GM13977 (cell line): ENCODE results near the gene A3GALT2.
A peak's percentile ranks its signal among the peaks of the same experiment; 100 is the strongest.

ENCODE experiments used
- DNase-seq: peaks from one replicate; pipeline ENCODE4 v3.0.0; 2012; ENCODE audit warnings: low spot score
- in situ Hi-C: fragments of 300-500 bp; cut with MboI; formaldehyde crosslinking; loops from one replicate; pipeline ENCODE4 v1.12.0; 2022; ENCODE audit warnings: low sequenced_read_pairs, low pct_unique_long_range_greater_than_20kb, mixed read lengths, inconsistent platforms; ENCODE audit not compliant: unreplicated experiment
- TF ChIP-seq, protein P1 (sequence below): IDR thresholded peaks from 2 replicates; pipeline ENCODE4 v1.5.1; 2012; ENCODE audit warnings: mild to moderate bottlenecking, control low read depth; ENCODE audit not compliant: insufficient read depth; ENCODE audit errors: extremely low read depth, missing control alignments

Gene A3GALT2

DNA sequence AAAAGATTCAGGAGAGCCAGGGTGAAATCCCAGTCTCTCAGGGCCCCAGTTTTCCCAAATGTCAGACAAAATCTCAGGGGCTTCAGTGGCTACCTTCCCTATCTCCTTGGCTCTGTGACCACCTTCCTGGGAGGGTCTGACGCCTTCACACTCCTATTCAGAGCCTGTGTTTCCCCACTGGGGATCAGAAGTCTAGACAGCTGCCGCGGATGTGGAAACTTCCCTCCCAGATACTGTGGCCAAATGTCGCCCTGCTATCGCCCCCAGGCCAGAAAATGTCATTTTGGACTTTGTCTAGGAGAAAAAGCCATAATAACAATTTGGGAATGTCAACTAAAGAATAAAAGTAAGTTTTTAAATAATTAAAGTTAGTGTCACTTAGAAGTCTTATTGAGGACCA lies 15.9 kb downstream of the A3GALT2 start:
- in situ Hi-C loops, result no loop called here
- DNase-seq, result no peak
- TF ChIP-seq, protein P1, sequence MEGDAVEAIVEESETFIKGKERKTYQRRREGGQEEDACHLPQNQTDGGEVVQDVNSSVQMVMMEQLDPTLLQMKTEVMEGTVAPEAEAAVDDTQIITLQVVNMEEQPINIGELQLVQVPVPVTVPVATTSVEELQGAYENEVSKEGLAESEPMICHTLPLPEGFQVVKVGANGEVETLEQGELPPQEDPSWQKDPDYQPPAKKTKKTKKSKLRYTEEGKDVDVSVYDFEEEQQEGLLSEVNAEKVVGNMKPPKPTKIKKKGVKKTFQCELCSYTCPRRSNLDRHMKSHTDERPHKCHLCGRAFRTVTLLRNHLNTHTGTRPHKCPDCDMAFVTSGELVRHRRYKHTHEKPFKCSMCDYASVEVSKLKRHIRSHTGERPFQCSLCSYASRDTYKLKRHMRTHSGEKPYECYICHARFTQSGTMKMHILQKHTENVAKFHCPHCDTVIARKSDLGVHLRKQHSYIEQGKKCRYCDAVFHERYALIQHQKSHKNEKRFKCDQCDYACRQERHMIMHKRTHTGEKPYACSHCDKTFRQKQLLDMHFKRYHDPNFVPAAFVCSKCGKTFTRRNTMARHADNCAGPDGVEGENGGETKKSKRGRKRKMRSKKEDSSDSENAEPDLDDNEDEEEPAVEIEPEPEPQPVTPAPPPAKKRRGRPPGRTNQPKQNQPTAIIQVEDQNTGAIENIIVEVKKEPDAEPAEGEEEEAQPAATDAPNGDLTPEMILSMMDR, result no peak

DNA sequence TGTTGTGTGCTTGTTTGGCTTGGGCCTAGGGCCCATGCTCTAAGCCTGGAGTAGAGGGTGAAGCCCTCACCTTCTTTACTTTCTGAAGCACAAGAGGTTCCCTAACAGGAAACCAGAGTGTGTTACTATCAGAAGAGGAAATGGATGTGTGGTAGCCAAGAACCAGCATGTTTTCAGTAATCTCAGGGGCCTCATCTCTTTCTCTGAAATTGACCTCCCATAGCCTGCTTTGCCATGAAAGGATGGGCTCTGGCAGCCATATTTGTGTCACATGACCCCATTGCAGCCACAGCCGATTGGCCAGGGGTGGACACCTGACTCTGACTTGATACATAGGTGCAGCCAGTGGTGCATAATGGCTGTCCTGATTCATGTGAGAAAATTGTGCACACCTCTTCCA lies 18.6 kb downstream of the A3GALT2 start:
- in situ Hi-C loops, result no loop called here
- TF ChIP-seq, protein P1, result no peak
- DNase-seq, result no peak

DNA sequence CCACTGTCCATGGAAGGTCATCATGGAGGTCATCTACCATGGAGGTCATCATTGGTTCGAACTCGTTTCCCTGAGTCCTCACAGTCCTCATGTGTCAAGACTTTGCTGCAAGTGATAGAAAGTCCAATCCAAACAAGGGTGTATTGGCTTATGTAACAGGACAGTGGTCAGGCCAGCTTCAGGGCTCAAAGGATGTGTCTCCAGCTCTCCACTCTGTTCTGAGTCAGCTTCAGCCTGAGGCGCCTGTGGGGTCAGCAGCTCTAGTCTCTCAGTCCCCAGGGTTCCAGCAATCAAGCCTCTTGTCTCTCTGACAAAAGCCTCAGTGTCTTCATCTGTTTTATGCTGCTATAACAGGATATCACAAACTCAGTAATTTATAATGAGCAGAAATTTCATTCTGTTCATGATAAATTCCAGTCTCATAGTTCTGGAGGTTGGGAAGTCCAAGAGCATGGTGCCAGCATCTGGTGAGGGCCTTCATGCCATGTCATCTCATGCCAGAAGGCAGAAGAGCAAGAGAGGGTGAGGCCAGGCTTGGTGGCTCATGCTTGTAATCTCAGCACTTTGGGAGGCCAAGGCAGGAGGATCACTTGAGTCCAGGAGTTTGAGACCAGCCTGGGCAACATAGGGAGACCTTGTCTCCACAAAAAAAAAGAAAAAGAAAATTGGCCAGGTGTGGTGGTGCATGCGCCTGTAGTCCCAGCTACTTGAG lies 19.5 kb downstream of the A3GALT2 start:
- in situ Hi-C loops, result no loop called here
- TF ChIP-seq, protein P1, result no peak
- no peak for DNase-seq

DNA sequence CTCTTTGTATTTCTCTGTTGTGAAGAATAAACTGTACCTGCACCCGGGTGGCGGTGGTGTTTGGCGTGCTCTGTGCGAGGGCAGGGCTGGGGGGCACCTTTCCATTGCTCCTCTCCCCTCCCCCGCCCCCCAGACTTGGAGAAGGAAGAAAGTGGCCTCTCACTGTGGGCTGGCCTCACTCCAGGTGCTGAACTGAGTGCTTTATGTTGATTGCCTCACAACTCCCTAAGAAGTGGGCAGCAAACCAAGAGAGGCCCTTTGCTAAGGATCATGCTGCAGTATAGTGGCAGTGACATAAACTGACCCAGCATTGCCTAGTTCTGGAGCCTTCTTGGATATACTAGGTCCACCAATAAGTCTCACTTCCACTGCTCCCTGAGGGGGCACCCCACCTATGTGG lies 20.2 kb downstream of the A3GALT2 start:
- DNase-seq, result no peak
- in situ Hi-C loops, result no loop called here
- TF ChIP-seq, protein P1, result no peak

DNA sequence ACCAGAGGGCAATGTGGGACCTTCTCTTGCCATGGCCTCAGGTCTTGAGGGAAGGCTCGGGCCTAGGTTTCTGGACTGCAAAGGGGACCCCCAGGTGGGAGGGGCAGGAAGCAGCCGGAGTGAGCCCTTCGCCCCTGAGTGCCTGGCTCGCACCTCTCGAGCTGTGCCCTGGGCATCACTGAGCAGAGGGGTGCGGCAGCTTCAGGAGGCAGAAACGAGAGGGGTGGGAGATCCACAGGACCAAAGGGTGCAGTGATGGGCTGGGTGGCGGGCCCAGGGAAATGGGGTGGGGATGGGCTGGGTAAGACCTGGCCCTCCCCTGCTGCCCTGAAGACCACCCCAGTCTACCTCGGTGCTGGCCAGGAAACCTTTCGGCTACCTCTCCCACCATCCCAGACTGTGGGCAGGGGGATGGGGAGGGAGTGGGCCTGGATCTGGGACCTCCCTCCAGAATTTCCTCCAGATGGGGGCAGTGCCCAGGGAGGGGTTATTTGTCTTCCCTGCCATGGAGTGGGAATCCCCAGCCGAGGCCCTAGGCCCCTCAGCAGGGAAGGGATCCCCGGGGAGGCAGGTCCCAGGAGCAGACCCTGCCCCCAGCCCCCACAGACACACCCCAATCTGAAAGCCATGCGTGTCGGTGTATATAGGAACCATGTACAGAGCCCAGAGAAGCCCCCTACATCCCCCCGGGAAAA lies 21.3 kb downstream of the A3GALT2 start:
- no peak for DNase-seq
- TF ChIP-seq, protein P1, result no peak
- in situ Hi-C loops, result loop anchor here (10.0 kb wide), 1 partner anchor 175 kb away; the partner anchor contains the start of gene ZSCAN20

DNA sequence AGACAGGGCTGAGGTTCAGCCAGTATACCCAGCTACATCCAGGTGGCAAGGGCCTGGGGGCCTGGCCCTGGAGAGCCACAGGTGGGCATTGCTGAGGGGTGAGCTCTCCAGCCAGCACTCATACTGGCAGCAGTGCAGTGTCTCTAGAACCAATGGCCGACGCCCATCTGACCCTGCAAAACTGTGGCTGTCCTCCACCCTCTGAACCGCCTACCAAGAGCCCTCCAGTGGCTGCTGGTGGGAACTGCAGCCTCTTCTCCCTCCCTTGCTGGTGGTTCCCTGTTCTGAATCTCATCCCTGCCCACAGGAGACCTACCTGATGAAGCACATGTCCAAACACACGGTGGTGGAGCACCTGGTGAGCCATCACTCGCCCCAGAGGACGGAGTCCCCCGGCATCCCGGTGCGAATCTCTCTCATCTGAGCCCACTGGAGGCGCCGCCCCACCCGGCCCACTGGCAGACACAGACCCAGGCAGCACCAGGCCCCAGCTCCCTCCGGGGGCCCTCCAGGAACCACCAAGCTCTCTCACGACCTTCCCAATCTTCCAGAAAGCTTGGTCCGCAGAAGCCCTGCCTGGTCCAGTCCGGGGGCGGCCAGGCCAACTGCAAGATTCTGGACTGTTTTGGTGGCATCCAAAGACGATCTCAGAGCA lies 22.1 kb downstream of the A3GALT2 start:
- in situ Hi-C loops, result loop anchor here (10.0 kb wide), 1 partner anchor 176 kb away; the partner anchor contains the start of gene ZSCAN20
- TF ChIP-seq, protein P1, result peak; percentile 87
- DNase-seq, result peak; percentile 85
